Astrocyte (in vitro differentiated cells and primary cell): ENCODE results near the gene CFAP58. TPM values are rescaled to one million over a fixed set of nuclear protein-coding genes. Genes with fewer than 3 reads are reported as not detected.

Experiments used
- DNase-seq: peaks from one replicate; pipeline ENCODE4 v3.0.0-alpha.2; 2010; ENCODE audit warnings: low read depth
- FAIRE-seq: peaks from 2 replicates; lab custom pipeline; 2011; peaks lifted over from hg19 to GRCh38; lab: Jason Lieb, UNC
- H2AFZ ChIP-seq: 2 replicates; pipeline ENCODE4 v1.6.0; 2012; ENCODE audit warnings: low read depth, low read length, inconsistent platforms
- H3K27ac ChIP-seq: 2 replicates; pipeline ENCODE4 v1.5.1; 2011; ENCODE audit warnings: low read depth, low read length, inconsistent platforms
- H3K27me3 ChIP-seq: 2 replicates; pipeline ENCODE4 v1.6.0; 2011; ENCODE audit warnings: low read length, inconsistent platforms; ENCODE audit not compliant: insufficient read depth
- H3K36me3 ChIP-seq: 2 replicates; pipeline ENCODE4 v1.5.1; 2011; ENCODE audit warnings: low read length, inconsistent platforms; ENCODE audit not compliant: insufficient read depth
- H3K4me1 ChIP-seq: 2 replicates; pipeline ENCODE4 v1.5.1; 2011; ENCODE audit warnings: low read length, inconsistent platforms; ENCODE audit not compliant: insufficient read depth
- H3K4me2 ChIP-seq: 2 replicates; pipeline ENCODE4 v1.6.0; 2012; ENCODE audit warnings: low read length, inconsistent platforms
- H3K4me3 ChIP-seq: 2 replicates; pipeline ENCODE4 v1.5.1; 2011; ENCODE audit warnings: low read depth, mild to moderate bottlenecking, low read length, inconsistent platforms; ENCODE audit not compliant: insufficient read depth
- H3K79me2 ChIP-seq: 2 replicates; pipeline ENCODE4 v1.6.0; 2012; ENCODE audit warnings: mild to moderate bottlenecking, low read length, inconsistent platforms; ENCODE audit not compliant: insufficient read depth
- H3K9ac ChIP-seq: 2 replicates; pipeline ENCODE4 v1.6.0; 2012; ENCODE audit warnings: mild to moderate bottlenecking, low read length, inconsistent platforms
- H3K9me3 ChIP-seq: 2 replicates; pipeline ENCODE4 v1.5.1; 2012; ENCODE audit warnings: low read depth, mild to moderate bottlenecking, low read length, inconsistent platforms; ENCODE audit not compliant: insufficient read depth
- H4K20me1 ChIP-seq: 2 replicates; pipeline ENCODE4 v1.6.0; 2012; ENCODE audit warnings: low read length, inconsistent platforms; ENCODE audit not compliant: insufficient read depth
- H3K27ac Mint-ChIP-seq: one replicate; pipeline ENCODE4 v1.8.0; 2021; ENCODE audit warnings: mild to moderate bottlenecking, mixed read lengths; ENCODE audit not compliant: unreplicated experiment
- H3K27me3 Mint-ChIP-seq: one replicate; pipeline ENCODE4 v1.8.0; 2021; ENCODE audit warnings: low read depth, mixed read lengths; ENCODE audit not compliant: unreplicated experiment
- H3K36me3 Mint-ChIP-seq: one replicate; pipeline ENCODE4 v1.8.0; 2021; ENCODE audit warnings: low read depth, mixed read lengths; ENCODE audit not compliant: unreplicated experiment
- H3K4me1 Mint-ChIP-seq: one replicate; pipeline ENCODE4 v1.8.0; 2021; ENCODE audit warnings: low read depth, mixed read lengths; ENCODE audit not compliant: unreplicated experiment
- H3K4me3 Mint-ChIP-seq: one replicate; pipeline ENCODE4 v1.8.0; 2021; ENCODE audit warnings: mild to moderate bottlenecking, moderate library complexity, mixed read lengths; ENCODE audit not compliant: unreplicated experiment
- H3K9me3 Mint-ChIP-seq: one replicate; pipeline ENCODE4 v1.8.0; 2021; ENCODE audit warnings: mild to moderate bottlenecking, mixed read lengths; ENCODE audit not compliant: unreplicated experiment
- EZH2 ChIP-seq: IDR thresholded peaks from 2 replicates; pipeline ENCODE4 v1.6.1; 2012; ENCODE audit warnings: mild to moderate bottlenecking, low read length, inconsistent platforms; ENCODE audit not compliant: insufficient read depth
- total RNA-seq: library from RNA; stranded (reverse); gene quantifications from 2 replicates; pipeline ENCODE4 v1.2.1, GENCODE V29; 2021
- TF ChIP-seq, protein P1 (sequence below): IDR thresholded peaks from 2 replicates; pipeline ENCODE4 v1.5.1; 2011; ENCODE audit warnings: low read depth, mild to moderate bottlenecking, inconsistent platforms, low read length, moderate library complexity; ENCODE audit not compliant: insufficient read depth

Gene CFAP58
- total RNA-seq, 1 donor from 2014 or later, result 0.86 TPM

GRCh38 chr10:104328896-104329710, 24.5 kb upstream of the CFAP58 start:
- Mint-ChIP-seq H3K27me3 (no peaks in the 10 kb centered on the region), H3K9me3 (peaks cover 2% of the 10 kb centered on the region), H3K4me3 (peak overlapping the region; percentile 48), H3K27ac (peak overlapping the region; percentile 98), H3K36me3 (peaks cover 4% of the 10 kb centered on the region), H3K4me1 (peaks cover 73% of the 10 kb centered on the region)
- peak overlapping the region; percentile 95 for H3K9ac ChIP-seq
- peak overlapping the region; percentile 42 for H3K4me3 ChIP-seq
- TF ChIP-seq EZH2, result no peak
- TF ChIP-seq, protein P1, sequence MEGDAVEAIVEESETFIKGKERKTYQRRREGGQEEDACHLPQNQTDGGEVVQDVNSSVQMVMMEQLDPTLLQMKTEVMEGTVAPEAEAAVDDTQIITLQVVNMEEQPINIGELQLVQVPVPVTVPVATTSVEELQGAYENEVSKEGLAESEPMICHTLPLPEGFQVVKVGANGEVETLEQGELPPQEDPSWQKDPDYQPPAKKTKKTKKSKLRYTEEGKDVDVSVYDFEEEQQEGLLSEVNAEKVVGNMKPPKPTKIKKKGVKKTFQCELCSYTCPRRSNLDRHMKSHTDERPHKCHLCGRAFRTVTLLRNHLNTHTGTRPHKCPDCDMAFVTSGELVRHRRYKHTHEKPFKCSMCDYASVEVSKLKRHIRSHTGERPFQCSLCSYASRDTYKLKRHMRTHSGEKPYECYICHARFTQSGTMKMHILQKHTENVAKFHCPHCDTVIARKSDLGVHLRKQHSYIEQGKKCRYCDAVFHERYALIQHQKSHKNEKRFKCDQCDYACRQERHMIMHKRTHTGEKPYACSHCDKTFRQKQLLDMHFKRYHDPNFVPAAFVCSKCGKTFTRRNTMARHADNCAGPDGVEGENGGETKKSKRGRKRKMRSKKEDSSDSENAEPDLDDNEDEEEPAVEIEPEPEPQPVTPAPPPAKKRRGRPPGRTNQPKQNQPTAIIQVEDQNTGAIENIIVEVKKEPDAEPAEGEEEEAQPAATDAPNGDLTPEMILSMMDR, result no peak
- DNase-seq, result peak; percentile 97
- H3K4me1 ChIP-seq, result peaks cover 85% of the 10 kb centered on the region
- H4K20me1 ChIP-seq, result peaks cover 84% of the 10 kb centered on the region
- peak overlapping the region; percentile 99 for H3K27ac ChIP-seq
- no peaks in the 10 kb centered on the region for H3K27me3 ChIP-seq
- H2AFZ ChIP-seq, result no peak overlapping the region
- H3K36me3 ChIP-seq, result peaks cover 5% of the 10 kb centered on the region
- no peaks in the 10 kb centered on the region for H3K9me3 ChIP-seq
- H3K4me2 ChIP-seq, result peak overlapping the region; percentile 87
- peak; percentile 56 for FAIRE-seq
- peaks cover 92% of the 10 kb centered on the region for H3K79me2 ChIP-seq

GRCh38 chr10:104329735-104330134, 23.9 kb upstream of the CFAP58 start:
- H3K4me2 ChIP-seq, result peak overlapping the region; percentile 87
- H3K36me3 ChIP-seq, result peaks cover 5% of the 10 kb centered on the region
- H3K4me3 ChIP-seq, result peak overlapping the region; percentile 33
- peaks cover 73% of the 10 kb centered on the region for H3K4me1 Mint-ChIP-seq
- TF ChIP-seq EZH2, result no peak
- TF ChIP-seq, protein P1, result no peak
- peak; percentile 87 for DNase-seq
- peak overlapping the region; percentile 95 for H3K9ac ChIP-seq
- H3K27ac Mint-ChIP-seq, result peak overlapping the region; percentile 98
- peak overlapping the region; percentile 99 for H3K27ac ChIP-seq
- no peaks in the 10 kb centered on the region for H3K9me3 ChIP-seq
- no peak for FAIRE-seq
- peaks cover 92% of the 10 kb centered on the region for H3K79me2 ChIP-seq
- peaks cover 87% of the 10 kb centered on the region for H3K4me1 ChIP-seq
- H4K20me1 ChIP-seq, result peaks cover 84% of the 10 kb centered on the region
- H3K4me3 Mint-ChIP-seq, result no peak overlapping the region
- H3K27me3 Mint-ChIP-seq, result no peaks in the 10 kb centered on the region
- peaks cover 2% of the 10 kb centered on the region for H3K9me3 Mint-ChIP-seq
- no peaks in the 10 kb centered on the region for H3K27me3 ChIP-seq
- no peak overlapping the region for H2AFZ ChIP-seq
- peaks cover 4% of the 10 kb centered on the region for H3K36me3 Mint-ChIP-seq
